ENCODE data around the gene ECHDC1. TPM values are rescaled to one million over a fixed set of nuclear protein-coding genes. Genes with fewer than 3 reads are reported as not detected.

The ECHDC1 gene
- total and polyA plus RNA-seq, 10 donors: 31.3 to 60.4 (median 47.3) TPM

DNA sequence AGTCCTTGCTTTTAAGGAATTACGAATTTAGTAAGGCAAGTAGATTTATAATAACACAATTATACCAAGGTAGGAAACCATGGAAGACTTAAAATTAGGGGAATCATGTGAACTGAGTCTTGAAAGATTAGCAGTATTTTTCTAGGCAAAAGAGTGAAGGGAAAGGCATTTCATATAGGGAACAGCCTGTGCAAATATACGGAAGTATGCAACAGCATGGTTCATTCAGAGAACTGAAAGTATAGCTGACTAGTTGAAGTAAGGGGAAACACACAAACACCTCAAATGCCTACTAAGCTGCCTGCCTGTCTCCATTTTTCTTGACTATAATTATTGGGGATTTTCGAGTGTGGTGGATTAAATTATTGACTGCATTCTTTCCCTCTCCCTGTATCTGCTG, 39.0 kb upstream of the ECHDC1 start:
- Histone ChIP-seq H3K27ac (no peak overlapping the region), H3K4me1 (no peaks in the 10 kb centered on the region), H3K27me3 (replicated peaks in 1 of 7) (no peaks in the 10 kb centered on the region), H3K9me3 (no peaks in the 10 kb centered on the region), H3K4me3 (no peak overlapping the region), H3K36me3 (no peaks in the 10 kb centered on the region)
- DNase-seq: no peak
- TF ChIP-seq, protein P1, sequence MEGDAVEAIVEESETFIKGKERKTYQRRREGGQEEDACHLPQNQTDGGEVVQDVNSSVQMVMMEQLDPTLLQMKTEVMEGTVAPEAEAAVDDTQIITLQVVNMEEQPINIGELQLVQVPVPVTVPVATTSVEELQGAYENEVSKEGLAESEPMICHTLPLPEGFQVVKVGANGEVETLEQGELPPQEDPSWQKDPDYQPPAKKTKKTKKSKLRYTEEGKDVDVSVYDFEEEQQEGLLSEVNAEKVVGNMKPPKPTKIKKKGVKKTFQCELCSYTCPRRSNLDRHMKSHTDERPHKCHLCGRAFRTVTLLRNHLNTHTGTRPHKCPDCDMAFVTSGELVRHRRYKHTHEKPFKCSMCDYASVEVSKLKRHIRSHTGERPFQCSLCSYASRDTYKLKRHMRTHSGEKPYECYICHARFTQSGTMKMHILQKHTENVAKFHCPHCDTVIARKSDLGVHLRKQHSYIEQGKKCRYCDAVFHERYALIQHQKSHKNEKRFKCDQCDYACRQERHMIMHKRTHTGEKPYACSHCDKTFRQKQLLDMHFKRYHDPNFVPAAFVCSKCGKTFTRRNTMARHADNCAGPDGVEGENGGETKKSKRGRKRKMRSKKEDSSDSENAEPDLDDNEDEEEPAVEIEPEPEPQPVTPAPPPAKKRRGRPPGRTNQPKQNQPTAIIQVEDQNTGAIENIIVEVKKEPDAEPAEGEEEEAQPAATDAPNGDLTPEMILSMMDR (IDR thresholded peaks at IDR 0.05 in 8 of 11, conservative IDR thresholded peaks at IDR 0.05 in 3 of 11): no peak
- no peak for TF ChIP-seq POLR2A (IDR thresholded peaks at IDR 0.05)
- WGBS, 5 donors: 84 to 90% (median 89%) methylated on average over 3 of the region's 3 CpGs
- intact Hi-C loops (cut with DNase I; ENCODE audit: low total_unique reads): no loop called here

DNA sequence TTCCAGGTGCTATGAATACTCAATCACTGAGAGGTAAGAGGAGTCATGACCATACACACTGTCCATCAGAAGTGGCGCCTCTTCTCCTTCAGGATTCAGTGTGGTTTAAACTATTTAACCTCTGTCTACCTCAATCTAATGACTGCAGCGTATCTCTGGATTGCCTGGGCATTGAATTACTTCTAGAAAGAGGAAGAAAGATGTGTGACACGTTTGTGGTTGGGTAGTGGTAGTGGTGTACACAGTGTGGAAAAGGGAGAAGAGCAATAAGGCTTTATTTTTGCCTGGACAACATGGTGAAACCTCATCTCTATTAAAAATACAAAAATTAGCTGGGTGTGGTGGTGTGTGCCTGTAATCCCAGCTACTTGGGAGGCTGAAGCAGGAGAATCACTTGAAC, 38.0 kb upstream of the ECHDC1 start:
- intact Hi-C loops (cut with DNase I; ENCODE audit: low total_unique reads): no loop called here
- H3K9me3 ChIP-seq: no peaks in the 10 kb centered on the region
- no peaks in the 10 kb centered on the region for H3K36me3 ChIP-seq
- H3K27me3 ChIP-seq (replicated peaks in 1 of 7): no peaks in the 10 kb centered on the region
- H3K4me1 ChIP-seq: no peaks in the 10 kb centered on the region
- H3K4me3 ChIP-seq: no peak overlapping the region
- TF ChIP-seq POLR2A (IDR thresholded peaks at IDR 0.05): no peak
- TF ChIP-seq, protein P1 (IDR thresholded peaks at IDR 0.05 in 8 of 11, conservative IDR thresholded peaks at IDR 0.05 in 3 of 11): no peak
- TF ChIP-seq POLR2AphosphoS5 (IDR thresholded peaks at IDR 0.05): no peak
- no peak for DNase-seq
- 55 to 82% (median 64%) methylated on average over 3 of the region's 3 CpGs for WGBS, 5 donors
- no peak overlapping the region for H3K27ac ChIP-seq

DNA sequence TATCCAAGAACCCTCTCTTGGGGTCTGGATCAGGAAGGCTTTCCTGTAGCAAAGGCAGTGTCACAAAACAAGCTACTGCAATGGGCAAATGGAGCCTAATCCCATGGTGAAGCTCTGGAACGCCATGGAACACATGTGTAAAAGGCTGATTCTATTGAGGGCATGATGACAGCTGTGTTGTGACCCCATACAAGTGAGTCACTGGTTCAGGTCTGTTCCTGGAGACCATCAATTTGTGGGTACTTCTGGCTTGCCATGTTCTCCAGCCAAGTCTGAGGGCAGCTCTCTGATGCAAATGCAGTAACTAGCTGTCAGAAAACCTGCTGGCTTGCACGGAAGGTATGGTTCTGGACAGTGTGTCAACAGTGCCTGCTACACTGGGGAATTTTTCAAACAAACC, 33.3 kb upstream of the ECHDC1 start:
- Histone ChIP-seq H3K4me3 (no peak overlapping the region), H3K27me3 (replicated peaks in 1 of 7) (no peaks in the 10 kb centered on the region), H3K4me1 (no peaks in the 10 kb centered on the region), H3K9me3 (peaks cover 0 to 11% (median 7%) of the 10 kb centered on the region in 8 donors), H3K36me3 (no peaks in the 10 kb centered on the region), H3K27ac (no peak overlapping the region)
- no peak for TF ChIP-seq POLR2A (IDR thresholded peaks at IDR 0.05)
- intact Hi-C loops (cut with DNase I; ENCODE audit: low total_unique reads): no loop called here
- WGBS, 5 donors: 91 to 96% (median 94%) methylated on average over 2 of the region's 2 CpGs
- DNase-seq: no peak

DNA sequence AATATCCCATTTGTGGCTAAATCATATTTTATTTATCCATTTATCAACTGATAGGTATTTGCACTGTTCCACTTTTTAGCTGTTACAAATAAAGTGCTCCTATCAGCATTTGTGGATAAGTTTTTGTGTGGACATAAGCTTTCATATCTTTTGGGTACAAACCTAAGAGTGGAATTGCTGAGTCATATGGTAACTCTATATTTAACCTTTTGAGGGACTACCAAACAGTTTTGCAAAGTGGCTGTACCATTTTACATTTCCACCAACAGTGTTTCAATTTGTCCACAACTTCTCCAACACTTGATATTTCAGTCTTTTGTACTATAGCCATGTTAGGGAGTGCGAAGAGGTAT, 23.6 kb upstream of the ECHDC1 start:
- Histone ChIP-seq H3K27me3 (replicated peaks in 1 of 7) (no peaks in the 10 kb centered on the region), H3K36me3 (no peaks in the 10 kb centered on the region), H3K27ac (no peak overlapping the region), H3K4me3 (no peak overlapping the region), H3K4me1 (no peaks in the 10 kb centered on the region), H3K9me3 (peaks cover 0 to 15% (median 14%) of the 10 kb centered on the region in 8 donors)
- WGBS, 5 donors: 89 to 100% (median 91%) methylated on average over 1 of the region's 1 CpG
- TF ChIP-seq POLR2A (IDR thresholded peaks at IDR 0.05) (no peak), POLR2AphosphoS5 (IDR thresholded peaks at IDR 0.05) (no peak)
- TF ChIP-seq, protein P1 (IDR thresholded peaks at IDR 0.05 in 8 of 11, conservative IDR thresholded peaks at IDR 0.05 in 3 of 11): no peak
- intact Hi-C loops (cut with DNase I; ENCODE audit: low total_unique reads): no loop called here
- DNase-seq: no peak

Measured in spleen (tissue), 11 donors.